Activated CD8-positive, alpha-beta memory T cell treated with anti-CD3 and anti-CD28 coated beads, Interleukin-2, amount 10 ng/mL, durations not matched to agents 7 days and 5 days (primary cell): ENCODE results near the gene YPEL3. TPM values are rescaled to one million over a fixed set of nuclear protein-coding genes. Genes with fewer than 3 reads are reported as not detected.

Source experiments
- ATAC-seq: fragments of 150-1000 bp; cut with Tn5 transposase; one replicate; pipeline ENCODE4 v1.10.0; 2021; ENCODE audit warnings: moderate library complexity
- CTCF ChIA-PET: fragments of 350-600 bp; sonication (Branson Sonifier 250); formaldehyde crosslinking; loops from one replicate; lab custom pipeline; 2021; ENCODE audit warnings: antibody characterized with exemption; lab: Charles Lee
- DNase-seq: peaks from one replicate; pipeline ENCODE4 v3.0.0-alpha.2; 2020
- H3K27ac Mint-ChIP-seq: one replicate; pipeline ENCODE4 v1.8.0; 2021; ENCODE audit warnings: mild to moderate bottlenecking, mixed read lengths
- H3K27me3 Mint-ChIP-seq: one replicate; pipeline ENCODE4 v1.8.0; 2021; ENCODE audit warnings: mixed read lengths
- H3K36me3 Mint-ChIP-seq: one replicate; pipeline ENCODE4 v1.8.0; 2021; ENCODE audit warnings: mild to moderate bottlenecking, mixed read lengths
- H3K4me1 Mint-ChIP-seq: one replicate; pipeline ENCODE4 v1.8.0; 2021; ENCODE audit warnings: mixed read lengths
- H3K4me3 Mint-ChIP-seq: one replicate; pipeline ENCODE4 v1.8.0; 2021; ENCODE audit warnings: mild to moderate bottlenecking, moderate library complexity, mixed read lengths
- H3K9me3 Mint-ChIP-seq: one replicate; pipeline ENCODE4 v1.8.0; 2022; ENCODE audit warnings: low read depth, mixed read lengths
- total RNA-seq, 2 experiments: library from RNA; stranded (reverse); gene quantifications; one replicate each; pipeline ENCODE4 v1.2.3, GENCODE V29; 2021

The YPEL3 gene
- total RNA-seq, 2 experiments from 2014 or later = 47.2 to 47.8 TPM

- Mint-ChIP-seq H3K4me3 (peak overlapping the region; percentile 76), H3K9me3 (peaks cover 15% of the 10 kb centered on the region), H3K4me1 (peaks cover 54% of the 10 kb centered on the region), H3K27me3 (no peaks in the 10 kb centered on the region), H3K36me3 (peaks cover 36% of the 10 kb centered on the region), H3K27ac (peak overlapping the region; percentile 85)
- CTCF ChIA-PET = interaction anchor here (1.1 to 6.2 kb wide), 7 partner anchors 10 to 395 kb away, joined by 4 to 107 read pairs (median 29); partner anchors contain the start of genes ALDOA, GDPD3 and ZNF771
- no peak for ATAC-seq
- DNase-seq = no peak
These were observed 1.4 kb downstream of the YPEL3 start for GRCh38 chr16:30094541-30095165.

- CTCF ChIA-PET = interaction anchor here (0.7 to 6.2 kb wide), 35 partner anchors 12 to 506 kb away, joined by 3 to 107 read pairs (median 5); partner anchors contain the start of genes ALDOA, CORO1A, DCTPP1 and GDPD3
- peaks cover 22% of the 10 kb centered on the region for H3K36me3 Mint-ChIP-seq
These were observed 3.5 kb downstream of the YPEL3 start for GRCh38 chr16:30092373-30093010.

GRCh38 chr16:30091474-30092372 is 4.3 kb downstream of the YPEL3 start, which contains the start of gene TBX6:
TBX6 (minus strand) TSS chr16:30091924; CDS start chr16:30091193, 731 bp downstream.
- H3K4me1 Mint-ChIP-seq = peaks cover 53% of the 10 kb centered on the region
- CTCF ChIA-PET = interaction anchor here (0.7 to 6.2 kb wide), 36 partner anchors 12 to 507 kb away, joined by 3 to 107 read pairs (median 5); partner anchors contain the start of genes ALDOA, CORO1A, DCTPP1 and GDPD3
- peaks cover under 1% of the 10 kb centered on the region for H3K9me3 Mint-ChIP-seq
- H3K27ac Mint-ChIP-seq = peak within 1 kb of the TSS; percentile 96
- peak within 1 kb of the TSS; percentile 84 for H3K4me3 Mint-ChIP-seq
- H3K27me3 Mint-ChIP-seq = no peaks in the 10 kb centered on the region
- peaks cover 19% of the 10 kb centered on the region for H3K36me3 Mint-ChIP-seq
- ATAC-seq (peak; percentile 86), DNase-seq (peak; percentile 97)

More at GRCh38 chr16:30092373-30093010, 3.5 kb downstream of the YPEL3 start:
- Mint-ChIP-seq H3K4me1 (peaks cover 57% of the 10 kb centered on the region), H3K4me3 (peak overlapping the region; percentile 84), H3K27me3 (no peaks in the 10 kb centered on the region), H3K9me3 (peaks cover 5% of the 10 kb centered on the region), H3K27ac (peak overlapping the region; percentile 96)
- ATAC-seq = peak; percentile 46
- peak; percentile 87 for DNase-seq

- CTCF ChIA-PET = interaction anchor here (0.8 to 6.2 kb wide), 19 partner anchors 11 to 495 kb away, joined by 3 to 107 read pairs (median 13); partner anchors contain the start of genes ALDOA, CORO1A, GDPD3 and MAPK3
- H3K27ac Mint-ChIP-seq = peak overlapping the region; percentile 66
- H3K36me3 Mint-ChIP-seq = peaks cover 15% of the 10 kb centered on the region
- no peaks in the 10 kb centered on the region for H3K9me3 Mint-ChIP-seq
- no peaks in the 10 kb centered on the region for H3K27me3 Mint-ChIP-seq
- DNase-seq = no peak
- H3K4me1 Mint-ChIP-seq = peaks cover 48% of the 10 kb centered on the region
- no peak for ATAC-seq
- peak overlapping the region; percentile 33 for H3K4me3 Mint-ChIP-seq
These were observed 5.2 kb downstream of the YPEL3 start for GRCh38 chr16:30090610-30091331.

- no peak for DNase-seq
- CTCF ChIA-PET = interaction anchor here (0.8 to 6.2 kb wide), 7 partner anchors 10 to 320 kb away, joined by 3 to 107 read pairs (median 38); partner anchors contain the start of genes ALDOA, GDPD3 and PPP4C
- peaks cover 33% of the 10 kb centered on the region for H3K4me1 Mint-ChIP-seq
- no peak for ATAC-seq
- H3K27ac Mint-ChIP-seq = no peak overlapping the region
- H3K36me3 Mint-ChIP-seq = peaks cover 12% of the 10 kb centered on the region
- H3K4me3 Mint-ChIP-seq = no peak overlapping the region
- no peaks in the 10 kb centered on the region for H3K27me3 Mint-ChIP-seq
- no peaks in the 10 kb centered on the region for H3K9me3 Mint-ChIP-seq
These were observed 7.0 kb downstream of the YPEL3 start for GRCh38 chr16:30088832-30089624.

- Mint-ChIP-seq H3K27ac (peak overlapping the region; percentile 22), H3K36me3 (peaks cover 16% of the 10 kb centered on the region), H3K27me3 (no peaks in the 10 kb centered on the region), H3K4me3 (no peak overlapping the region), H3K4me1 (peaks cover 31% of the 10 kb centered on the region), H3K9me3 (no peaks in the 10 kb centered on the region)
- no peak for ATAC-seq
- CTCF ChIA-PET = interaction anchor here (4.8 to 5.4 kb wide), 2 partner anchors 9 to 14 kb away, joined by 22 to 82 read pairs; partner anchors contain the start of gene PPP4C
- DNase-seq = no peak
These were observed 7.7 kb downstream of the YPEL3 start for GRCh38 chr16:30088237-30088831.

GRCh38 chr16:30087181-30087898 is 8.7 kb downstream of the YPEL3 start:
- Mint-ChIP-seq H3K4me1 (peaks cover 22% of the 10 kb centered on the region), H3K27ac (no peak overlapping the region), H3K4me3 (no peak overlapping the region), H3K27me3 (no peaks in the 10 kb centered on the region), H3K36me3 (peaks cover 22% of the 10 kb centered on the region), H3K9me3 (no peaks in the 10 kb centered on the region)
- CTCF ChIA-PET = no interaction called here
- ATAC-seq = no peak
- no peak for DNase-seq

- H3K27ac Mint-ChIP-seq = no peak overlapping the region
- CTCF ChIA-PET = no interaction called here
These were observed 9.5 kb downstream of the YPEL3 start for GRCh38 chr16:30086291-30087140.

GRCh38 chr16:30085820-30086219 is 10.2 kb downstream of the YPEL3 start:
- Mint-ChIP-seq H3K36me3 (peaks cover 33% of the 10 kb centered on the region), H3K27ac (no peak overlapping the region), H3K27me3 (no peaks in the 10 kb centered on the region), H3K9me3 (no peaks in the 10 kb centered on the region), H3K4me3 (no peak overlapping the region), H3K4me1 (peaks cover 14% of the 10 kb centered on the region)
- DNase-seq (no peak), ATAC-seq (no peak)
- CTCF ChIA-PET = no interaction called here

More at GRCh38 chr16:30086291-30087140, 9.5 kb downstream of the YPEL3 start:
- Mint-ChIP-seq H3K36me3 (peaks cover 27% of the 10 kb centered on the region), H3K4me1 (peaks cover 17% of the 10 kb centered on the region), H3K27me3 (no peaks in the 10 kb centered on the region), H3K9me3 (no peaks in the 10 kb centered on the region), H3K4me3 (no peak overlapping the region)
- ATAC-seq = no peak
- DNase-seq = no peak

GRCh38 chr16:30085247-30085646 is 10.8 kb downstream of the YPEL3 start:
- DNase-seq (no peak), ATAC-seq (no peak)
- CTCF ChIA-PET = interaction anchor here (0.9 kb wide), 1 partner anchor 24 kb away, joined by 3 read pairs; no protein-coding TSS in a partner anchor
- H3K4me3 Mint-ChIP-seq = no peak overlapping the region
- H3K36me3 Mint-ChIP-seq = peaks cover 35% of the 10 kb centered on the region
- H3K27ac Mint-ChIP-seq = no peak overlapping the region
- no peaks in the 10 kb centered on the region for H3K27me3 Mint-ChIP-seq
- no peaks in the 10 kb centered on the region for H3K9me3 Mint-ChIP-seq
- H3K4me1 Mint-ChIP-seq = peaks cover 10% of the 10 kb centered on the region
